HG03060 (cell line): Measurements from ENCODE around the gene CD63.
"Not testable (repeated sequence)": the region's sequence is repeated elsewhere in the genome, so short reads cannot be mapped to it uniquely, and the experiment has no call there.

Experiments used
- ATAC-seq: cut with Tn5 transposase; IDR thresholded peaks from one replicate; pipeline ENCODE4 v1.9.1; 2021; ENCODE audit warnings: low read depth, moderate number of reproducible peaks; ENCODE audit not compliant: unreplicated experiment

CD63 gene, protein sequence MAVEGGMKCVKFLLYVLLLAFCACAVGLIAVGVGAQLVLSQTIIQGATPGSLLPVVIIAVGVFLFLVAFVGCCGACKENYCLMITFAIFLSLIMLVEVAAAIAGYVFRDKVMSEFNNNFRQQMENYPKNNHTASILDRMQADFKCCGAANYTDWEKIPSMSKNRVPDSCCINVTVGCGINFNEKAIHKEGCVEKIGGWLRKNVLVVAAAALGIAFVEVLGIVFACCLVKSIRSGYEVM

DNA sequence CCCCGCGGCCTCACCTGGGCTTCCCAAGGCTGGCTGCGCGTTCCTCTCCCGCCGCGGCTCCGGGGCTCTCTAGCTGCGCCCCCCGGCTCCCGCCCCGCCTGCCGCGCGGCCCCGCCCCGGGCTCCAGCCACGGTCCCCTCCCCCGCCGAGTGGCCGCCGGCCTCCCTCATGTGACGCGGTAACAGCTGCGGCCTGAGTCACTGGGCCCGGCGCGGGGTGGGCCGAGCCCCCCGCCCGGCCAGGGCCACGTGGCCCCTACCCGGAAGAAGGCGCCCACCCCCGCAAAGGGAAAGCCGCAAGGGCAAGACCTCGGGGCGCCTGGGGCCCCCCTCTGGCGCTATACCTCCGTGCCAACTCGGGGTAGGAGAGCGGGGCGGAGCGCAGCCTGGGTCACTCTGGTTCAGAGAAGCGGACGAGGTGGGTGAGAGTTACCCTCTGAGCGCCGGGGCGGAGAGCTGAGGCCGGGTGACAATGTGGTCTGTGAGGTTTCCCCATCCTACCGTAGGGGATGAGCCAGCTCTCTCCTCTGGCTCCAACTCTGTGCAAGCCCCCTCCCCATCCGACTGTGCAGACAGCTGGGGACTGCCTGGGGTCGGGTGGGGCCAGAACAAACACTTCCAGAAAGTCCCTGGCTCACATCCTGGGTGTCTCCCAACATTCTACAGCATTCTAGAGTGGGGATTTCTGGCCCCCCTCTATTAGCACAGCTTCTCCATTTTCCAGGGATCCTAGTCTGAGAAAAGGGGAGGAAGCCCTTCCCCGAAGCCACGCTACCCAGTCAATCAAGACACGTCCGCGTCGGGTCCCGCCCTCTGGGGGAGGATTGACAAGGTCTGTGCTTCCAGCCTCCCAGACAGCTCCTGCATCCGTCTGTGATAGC lies at the start of gene CD63:
TSS of gene CD63 (minus strand) at position 71 of the 880 bp plus-strand sequence. CDS start 668 bp downstream, outside the sequence.
- ATAC-seq, result peak; percentile 34

DNA sequence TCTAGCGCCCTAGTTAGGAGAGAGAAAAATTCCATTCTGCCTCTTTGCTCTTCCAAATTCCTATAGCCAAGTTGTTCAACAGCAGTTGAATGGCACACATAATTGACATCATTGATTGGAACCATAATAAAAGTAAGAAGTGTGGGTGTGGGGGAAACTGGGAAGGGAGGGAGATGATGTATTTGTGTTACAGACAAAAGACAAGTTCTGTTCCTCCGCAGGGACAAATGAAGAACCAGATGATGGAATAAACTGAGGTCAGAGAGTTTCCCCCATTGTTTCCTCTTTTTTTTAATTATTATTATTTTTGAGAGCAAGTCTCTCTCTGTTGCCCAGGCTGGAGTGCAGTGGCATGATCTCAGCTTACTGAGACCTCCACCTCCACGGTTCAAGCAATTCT lies 49.0 kb upstream of the CD63 start:
- ATAC-seq, result no peak

DNA sequence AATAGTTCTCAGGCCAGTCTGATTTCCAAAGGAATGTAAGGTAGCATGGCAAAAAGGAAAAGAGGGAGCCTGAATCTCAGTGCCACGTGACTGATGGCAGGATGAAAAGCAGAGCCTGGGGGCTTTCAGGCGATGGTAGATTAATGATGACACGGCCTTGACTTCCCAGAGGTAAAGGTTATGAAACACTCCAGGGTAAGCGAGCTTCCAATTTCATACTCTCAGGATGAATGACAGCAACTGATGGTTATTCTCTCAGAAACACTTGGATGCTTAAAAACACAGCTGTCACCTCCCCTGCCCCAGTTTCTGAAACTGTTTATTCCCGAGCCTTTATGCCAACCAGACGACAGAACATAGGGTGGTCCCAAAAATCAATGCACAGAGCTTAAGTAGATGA lies 42.9 kb upstream of the CD63 start:
- ATAC-seq, result no peak

DNA sequence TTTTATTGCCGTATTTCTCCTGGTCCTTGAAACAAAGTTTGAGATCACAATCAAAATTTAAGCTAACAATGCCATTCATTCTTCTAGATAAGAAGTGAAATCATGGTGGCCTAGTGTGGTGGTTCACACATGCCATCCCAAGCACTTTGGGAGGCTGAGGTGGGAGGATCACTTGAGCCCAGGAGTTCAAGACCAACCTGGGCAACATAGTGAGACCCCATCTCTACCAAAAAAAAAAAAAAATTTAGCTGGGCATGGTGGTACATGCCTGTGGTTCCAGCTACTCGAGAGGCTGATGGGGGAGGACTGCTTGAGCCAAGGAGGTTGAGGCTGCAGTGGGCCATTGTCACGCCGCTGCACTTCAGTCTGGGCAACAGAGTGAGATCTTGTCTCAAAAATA lies 38.3 kb upstream of the CD63 start:
- ATAC-seq, result no peak

DNA sequence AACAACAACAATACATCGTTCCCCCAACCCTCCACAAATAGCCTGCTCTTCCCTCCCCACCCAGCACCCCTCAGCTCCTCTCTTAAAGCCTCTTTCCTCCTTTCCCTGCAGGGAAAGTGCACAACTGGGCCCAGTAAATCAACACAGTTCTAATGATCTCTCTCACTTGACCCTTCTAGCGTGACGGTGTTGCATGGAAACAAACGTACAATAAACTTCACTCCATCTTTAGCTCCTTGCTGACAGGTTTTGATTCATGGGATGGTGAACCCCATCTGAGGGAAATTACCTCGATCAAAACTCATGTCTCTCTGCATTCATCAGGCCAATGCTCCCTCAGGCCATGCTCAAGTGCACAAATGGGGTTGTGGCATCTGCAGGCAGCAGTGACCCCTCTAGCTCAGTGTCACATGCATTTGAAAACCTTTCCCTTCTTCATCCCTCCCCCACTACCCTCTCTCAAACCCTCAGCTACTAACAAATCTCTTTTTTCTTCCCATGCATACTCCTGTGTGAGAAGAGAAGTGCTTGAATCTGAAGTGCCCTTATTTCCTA lies 37.0 kb upstream of the CD63 start:
- no peak for ATAC-seq

DNA sequence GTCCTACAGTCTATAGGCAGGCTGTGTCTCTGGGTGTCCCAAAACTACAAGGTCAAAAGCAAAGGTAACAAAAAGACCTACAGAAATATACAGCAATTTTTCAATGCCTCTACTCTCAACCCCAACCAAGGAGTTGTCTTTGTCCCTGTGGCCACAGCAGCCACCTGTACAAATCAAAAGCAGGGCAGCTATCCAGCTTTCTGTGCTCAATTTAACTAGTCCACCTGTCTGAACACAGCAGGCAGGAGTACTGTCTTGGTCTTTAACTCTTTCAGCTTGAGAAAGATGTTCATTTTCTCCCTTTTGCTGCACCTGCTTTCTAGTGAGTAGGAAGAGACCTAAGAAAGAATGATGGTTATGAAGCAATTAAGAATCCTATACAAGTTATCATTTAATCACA lies 33.8 kb upstream of the CD63 start:
- ATAC-seq, result no peak

DNA sequence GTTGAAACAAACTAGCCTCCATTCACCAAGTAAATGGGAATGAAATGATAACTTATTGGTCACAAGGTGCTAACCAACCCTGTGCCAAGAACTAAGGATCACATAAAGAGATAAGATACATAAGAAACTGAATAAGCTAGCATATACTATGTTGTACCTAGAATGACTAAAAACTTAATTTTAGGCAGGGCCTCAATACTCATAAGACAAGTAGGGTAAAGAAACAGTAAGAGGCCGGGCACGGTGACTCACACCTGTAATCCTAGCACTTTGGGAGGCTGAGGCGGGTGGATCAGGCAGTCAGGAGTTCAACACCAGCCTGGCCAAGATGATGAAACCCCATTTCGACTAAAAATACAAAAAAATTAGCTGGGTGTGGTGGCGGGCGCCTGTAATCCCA lies 31.9 kb upstream of the CD63 start:
- no peak for ATAC-seq

DNA sequence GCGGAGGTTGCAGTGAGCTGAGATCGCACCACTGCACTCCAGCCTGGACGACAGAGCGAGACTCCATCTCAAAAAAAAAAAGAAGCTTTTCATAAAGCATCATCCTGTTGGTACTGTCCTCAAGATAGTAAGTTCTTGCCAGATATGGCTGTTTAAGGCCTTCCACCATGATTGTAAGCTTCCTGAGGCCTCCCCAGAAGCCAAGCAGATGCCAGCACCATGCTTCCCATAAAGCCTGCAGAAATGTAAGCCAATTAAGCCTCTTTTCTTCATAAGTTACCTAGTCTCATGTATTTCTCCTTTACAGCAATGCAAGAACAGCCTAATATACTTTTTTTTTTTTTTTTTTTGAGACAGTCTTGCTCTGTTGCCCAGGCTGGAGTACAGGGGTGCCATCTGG lies 29.8 kb upstream of the CD63 start:
- ATAC-seq, result not testable (repeated sequence)

DNA sequence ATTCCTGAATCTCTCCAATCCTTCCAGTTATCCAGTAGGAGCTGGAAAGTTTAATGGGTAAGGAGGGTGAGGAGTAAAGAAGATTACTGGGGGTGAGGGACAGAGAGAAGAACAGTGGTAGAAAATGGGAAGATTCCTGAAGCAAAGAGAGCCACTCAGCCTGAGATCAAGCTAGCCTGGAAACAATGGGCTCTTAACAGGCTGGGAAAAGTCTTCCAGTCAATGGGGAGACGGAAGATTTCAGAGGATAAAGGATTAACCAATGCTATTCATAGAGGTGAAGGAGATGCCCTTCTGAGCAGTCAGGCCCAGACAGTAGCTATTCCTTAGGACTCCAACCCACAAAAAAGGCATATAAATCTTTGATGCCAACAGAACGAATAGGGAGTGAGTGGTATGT lies 28.9 kb upstream of the CD63 start:
- ATAC-seq, result no peak

DNA sequence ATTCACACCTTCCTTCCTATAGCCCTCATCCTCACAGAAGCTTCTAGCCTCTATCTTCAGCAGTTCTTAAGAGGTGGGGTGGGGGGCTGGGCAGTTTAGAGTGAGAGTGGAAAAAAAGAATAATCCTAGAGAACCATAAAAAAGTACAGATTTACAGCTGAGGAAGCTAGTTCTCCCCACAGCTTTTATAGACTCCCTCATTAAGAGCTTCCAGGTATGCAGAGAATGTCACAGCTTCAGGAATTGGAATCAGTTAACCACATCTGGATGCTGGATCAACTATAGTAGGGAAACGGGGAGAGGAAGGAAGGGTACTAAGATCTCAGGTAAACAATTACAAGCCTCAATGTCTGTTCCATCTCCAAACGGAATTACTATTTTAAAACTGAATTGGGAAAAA lies 26.4 kb upstream of the CD63 start:
- ATAC-seq, result no peak

DNA sequence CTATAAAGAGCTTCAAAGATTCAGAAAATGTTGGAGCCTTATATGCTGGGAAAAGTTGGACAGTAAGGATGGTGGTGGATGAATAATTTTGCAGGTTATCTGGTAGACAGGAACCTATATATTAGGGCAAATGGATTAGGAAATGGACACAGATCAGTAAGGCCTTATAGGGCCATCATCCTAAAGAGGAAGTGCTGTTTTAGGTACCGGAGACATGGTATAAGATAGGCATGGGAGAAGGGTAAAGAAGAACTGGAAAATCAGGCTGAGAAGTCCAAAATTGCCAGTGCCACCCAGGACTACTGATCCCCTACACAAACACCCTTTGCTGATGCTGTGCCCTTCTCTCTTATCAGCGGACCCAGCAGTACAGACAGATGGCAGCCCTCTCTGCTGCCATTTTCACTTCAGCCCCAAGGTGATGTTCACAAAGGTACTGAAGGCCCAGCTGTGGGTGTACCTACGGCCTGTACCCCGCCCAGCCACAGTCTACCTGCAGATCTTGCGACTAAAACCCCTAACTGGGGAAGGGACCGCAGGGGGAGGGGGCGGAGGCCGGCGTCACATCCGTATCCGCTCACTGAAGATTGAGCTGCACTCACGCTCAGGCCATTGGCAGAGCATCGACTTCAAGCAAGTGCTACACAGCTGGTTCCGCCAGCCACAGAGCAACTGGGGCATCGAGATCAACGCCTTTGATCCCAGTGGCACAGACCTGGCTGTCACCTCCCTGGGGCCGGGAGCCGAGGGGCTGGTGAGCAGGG lies 19.6 kb upstream of the CD63 start:
- ATAC-seq, result no peak

DNA sequence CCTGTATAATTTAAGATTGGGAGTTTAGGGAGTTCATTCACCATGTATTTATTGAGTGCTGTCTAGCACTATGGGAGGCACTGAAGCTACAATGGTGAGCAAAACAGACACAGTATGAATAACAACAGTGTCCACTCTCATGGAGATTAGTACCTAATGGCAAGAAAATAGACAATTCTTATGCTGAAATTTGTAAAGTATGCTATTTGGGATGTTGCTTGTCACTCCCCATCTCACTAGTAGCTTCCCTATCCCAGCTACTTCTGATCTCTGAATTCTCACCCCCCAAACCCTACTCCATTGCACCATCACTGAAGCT lies 18.1 kb upstream of the CD63 start:
- no peak for ATAC-seq

DNA sequence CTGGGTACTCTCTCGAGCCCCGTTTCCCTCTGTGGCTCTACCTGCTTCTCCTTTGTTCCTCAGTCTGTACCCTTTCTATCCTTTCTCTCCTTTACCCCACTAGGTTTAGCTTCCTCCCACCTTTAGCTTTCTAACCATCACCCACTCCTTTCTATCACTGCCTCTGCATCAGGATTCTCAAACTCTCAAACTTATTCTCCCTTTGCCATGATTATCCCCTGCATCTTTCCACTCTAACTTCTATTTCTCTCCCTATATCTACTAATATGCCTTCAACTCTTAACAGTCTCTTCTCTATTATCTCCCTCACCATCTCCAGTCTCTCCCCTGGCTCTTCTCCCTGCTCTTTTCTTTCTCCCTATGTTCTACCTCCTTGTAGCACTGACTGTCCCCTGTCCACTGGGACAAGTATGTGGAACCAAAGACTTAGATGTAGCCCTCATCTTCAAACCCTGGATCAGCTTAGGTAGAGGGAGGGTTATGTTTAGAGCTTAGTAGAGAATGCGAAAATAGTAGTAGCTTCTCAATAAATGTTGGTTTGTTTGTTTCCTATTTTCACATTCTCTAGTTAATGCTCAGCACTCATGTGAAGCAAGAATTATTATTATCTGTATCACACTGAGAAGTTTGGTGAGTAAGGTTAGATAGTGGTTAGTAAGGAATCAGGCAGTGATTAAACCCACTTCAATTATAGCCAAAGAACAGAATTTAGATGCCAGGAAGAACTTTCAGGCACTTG lies 17.5 kb upstream of the CD63 start:
- ATAC-seq, result no peak

DNA sequence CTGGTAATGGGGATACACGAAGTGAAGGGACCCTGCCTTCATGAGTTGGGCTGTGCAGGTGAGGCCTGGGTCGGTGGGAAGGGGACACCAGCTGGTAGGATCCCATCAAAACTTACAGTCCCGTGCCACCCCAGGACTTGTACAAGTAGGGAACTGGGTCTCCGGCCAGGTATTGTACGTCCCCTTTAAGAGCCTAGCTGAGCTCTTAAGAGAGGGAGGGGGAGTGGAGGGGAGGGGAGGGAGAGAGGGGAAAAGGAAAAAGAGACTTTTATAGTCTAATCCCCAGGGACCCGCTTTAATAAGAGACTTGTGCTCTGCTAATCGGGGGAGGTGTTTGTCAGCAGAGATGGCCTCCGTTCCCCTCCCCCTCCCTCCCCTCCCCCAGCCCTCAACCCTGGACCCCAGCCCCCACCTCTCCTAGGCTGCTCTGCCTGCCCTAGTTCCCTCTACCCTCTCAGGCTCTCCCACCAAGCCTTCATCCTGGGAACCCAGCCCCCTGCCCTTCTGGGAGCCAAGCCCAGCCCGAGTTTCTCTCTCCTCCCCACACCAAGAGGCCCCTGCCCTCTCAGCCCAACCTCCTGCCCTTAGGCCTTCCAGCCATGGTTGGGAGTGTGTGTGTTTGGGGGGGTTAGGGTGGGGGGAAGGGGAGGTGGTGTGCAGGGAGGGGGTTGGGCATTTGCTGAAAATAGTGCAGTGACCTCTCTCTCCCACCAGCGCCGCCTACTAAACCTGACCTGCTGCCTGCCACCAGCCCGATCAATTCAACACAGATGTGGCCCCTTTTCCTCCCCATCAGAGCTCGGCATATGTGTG lies 16.8 kb upstream of the CD63 start:
- ATAC-seq, result no peak

DNA sequence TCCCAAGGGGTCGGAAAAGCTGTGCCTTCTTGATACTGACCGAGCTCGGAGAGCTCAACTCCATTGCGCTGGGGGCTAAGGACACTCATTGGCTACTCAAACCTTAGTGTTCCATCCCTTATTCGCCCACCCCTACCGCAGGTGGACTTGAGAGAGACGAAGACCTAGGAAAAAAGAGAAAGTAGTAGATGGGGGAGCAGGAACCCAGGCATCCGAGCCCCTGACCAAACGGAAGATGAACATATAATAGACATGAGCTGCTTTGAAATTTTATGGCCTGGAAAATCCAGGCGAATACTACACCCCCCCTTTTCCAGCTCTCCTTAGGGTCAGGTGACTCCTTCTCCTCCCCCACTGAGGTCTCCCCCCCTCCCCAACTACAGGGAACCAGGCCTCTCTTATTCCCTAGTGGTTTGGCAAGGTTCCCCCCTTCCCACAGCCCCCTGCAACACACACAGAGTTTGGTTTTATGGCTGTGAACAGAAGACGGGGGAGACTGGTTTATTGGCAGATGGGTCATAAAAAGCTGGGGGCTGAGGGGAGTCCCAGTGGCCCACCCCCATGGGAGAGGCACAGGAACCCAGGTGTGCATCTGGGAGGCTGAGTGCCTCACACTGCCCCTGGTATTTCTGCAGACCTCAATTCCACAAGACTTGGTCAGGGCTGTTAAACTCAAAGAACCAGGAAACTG lies 15.7 kb upstream of the CD63 start:
- no peak for ATAC-seq

DNA sequence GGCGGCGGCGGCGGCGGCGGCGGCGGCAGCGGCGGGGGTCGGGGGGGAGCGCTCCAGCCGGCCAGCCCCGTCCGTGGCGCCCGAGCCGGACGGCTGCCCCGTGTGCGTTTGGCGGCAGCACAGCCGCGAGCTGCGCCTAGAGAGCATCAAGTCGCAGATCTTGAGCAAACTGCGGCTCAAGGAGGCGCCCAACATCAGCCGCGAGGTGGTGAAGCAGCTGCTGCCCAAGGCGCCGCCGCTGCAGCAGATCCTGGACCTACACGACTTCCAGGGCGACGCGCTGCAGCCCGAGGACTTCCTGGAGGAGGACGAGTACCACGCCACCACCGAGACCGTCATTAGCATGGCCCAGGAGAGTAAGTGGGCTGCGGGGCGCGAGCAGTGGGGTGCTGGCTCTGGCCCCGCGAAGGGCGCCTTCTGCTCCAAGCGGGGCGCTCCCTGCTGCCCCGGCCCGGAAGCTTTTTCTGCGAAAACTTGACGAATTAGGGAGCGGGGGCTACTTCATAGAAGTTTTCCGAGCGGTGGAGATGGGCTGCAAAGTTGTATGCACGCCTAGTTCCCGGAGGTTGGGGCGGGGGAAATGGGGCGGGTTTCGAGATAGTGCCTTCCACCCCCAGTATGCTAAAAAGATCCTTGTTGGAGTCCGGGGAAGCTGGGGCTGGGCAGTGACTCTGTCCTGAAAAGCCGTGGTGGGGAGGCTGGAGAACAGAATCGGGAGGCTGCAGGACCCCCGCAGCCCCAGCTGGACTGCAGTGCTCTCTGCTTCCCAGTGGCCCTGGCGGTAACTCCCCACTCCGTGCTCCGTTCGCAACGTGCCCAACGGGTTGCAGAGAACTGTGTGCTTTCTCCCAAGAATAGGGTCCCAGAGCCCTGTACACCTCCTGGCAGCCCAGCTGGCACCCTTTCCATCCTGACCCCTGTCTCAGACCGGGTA lies 14.9 kb upstream of the CD63 start:
- ATAC-seq, result no peak

DNA sequence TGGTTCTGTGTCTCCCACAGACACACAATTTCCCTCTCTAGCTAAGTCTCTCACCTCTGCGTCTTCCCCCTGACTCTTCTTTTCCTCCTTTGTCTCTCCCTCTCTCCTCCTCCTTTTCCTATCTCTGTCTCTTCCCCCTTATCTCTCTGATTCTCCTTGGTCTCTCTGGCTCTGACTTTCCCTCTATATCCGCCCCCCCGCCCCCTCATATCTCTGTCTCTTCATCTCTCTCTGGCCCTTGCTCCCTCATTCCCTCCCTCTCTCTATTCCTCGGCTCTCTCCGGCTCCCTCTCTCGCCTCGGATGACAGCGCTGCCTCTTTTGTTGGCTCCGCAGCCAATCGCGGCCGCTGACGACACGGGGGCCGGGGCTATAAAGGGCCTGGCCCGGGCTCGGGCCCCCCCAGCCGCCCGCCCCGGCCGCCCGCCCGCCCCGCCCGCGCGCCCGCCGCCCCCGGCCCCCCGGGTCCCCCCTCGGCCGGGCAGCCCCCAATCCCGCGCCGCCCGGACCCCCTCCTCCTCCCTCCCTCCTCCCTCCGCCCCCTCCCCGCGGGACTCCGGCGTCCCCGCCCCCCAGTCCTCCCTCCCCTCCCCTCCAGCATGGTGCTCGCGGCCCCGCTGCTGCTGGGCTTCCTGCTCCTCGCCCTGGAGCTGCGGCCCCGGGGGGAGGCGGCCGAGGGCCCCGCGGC lies 14.1 kb upstream of the CD63 start, which contains the start of gene GDF11:
TSS of gene GDF11 (plus strand) at position 404 of the 687 bp plus-strand sequence. CDS start at position 599, 195 bp downstream.
- no peak for ATAC-seq
